GM19025 (cell line): Measurements from ENCODE around the gene TSPAN31.

Source experiments
- ATAC-seq: cut with Tn5 transposase; IDR thresholded peaks from one replicate; pipeline ENCODE4 v1.9.1; 2021; ENCODE audit warnings: mild to moderate bottlenecking, low read depth, moderate library complexity; ENCODE audit not compliant: unreplicated experiment

The TSPAN31 gene

GRCh38 chr12:57735198-57735855 lies 9.5 kb upstream of the TSPAN31 start:
- ATAC-seq: no peak

GRCh38 chr12:57735952-57736740 lies 8.7 kb upstream of the TSPAN31 start:
- no peak for ATAC-seq

- no peak for ATAC-seq
These were observed 7.9 kb upstream of the TSPAN31 start for GRCh38 chr12:57736741-57737466.

- no peak for ATAC-seq
These were observed 7.1 kb upstream of the TSPAN31 start for GRCh38 chr12:57737467-57738460.

- ATAC-seq: no peak
These were observed 6.1 kb upstream of the TSPAN31 start, which contains the start of gene AGAP2 for GRCh38 chr12:57738661-57739237. AGAP2 (minus strand) TSS chr12:57738742; CDS start chr12:57738246, 496 bp downstream.

GRCh38 chr12:57739387-57739786 lies 5.5 kb upstream of the TSPAN31 start:
- no peak for ATAC-seq

- no peak for ATAC-seq
These were observed 4.8 kb upstream of the TSPAN31 start for GRCh38 chr12:57739914-57740538.

- ATAC-seq: peak; percentile 35
These were observed 4.0 kb upstream of the TSPAN31 start for GRCh38 chr12:57740656-57741412.

GRCh38 chr12:57741413-57741789 lies 3.4 kb upstream of the TSPAN31 start:
- no peak for ATAC-seq

- peak; percentile 43 for ATAC-seq
These were observed 2.7 kb upstream of the TSPAN31 start for GRCh38 chr12:57741844-57742738.

- no peak for ATAC-seq
These were observed 1.1 kb upstream of the TSPAN31 start for GRCh38 chr12:57743769-57744168.

GRCh38 chr12:57744194-57744776 lies 554 bp upstream of the TSPAN31 start:
- ATAC-seq: peak; percentile 33

GRCh38 chr12:57745485-57745881 lies 644 bp downstream of the TSPAN31 start:
- no peak for ATAC-seq

- no peak for ATAC-seq
These were observed 1.2 kb downstream of the TSPAN31 start for GRCh38 chr12:57746025-57746424.

GRCh38 chr12:57749061-57749460 lies 4.2 kb downstream of the TSPAN31 start:
- ATAC-seq: no peak

GRCh38 chr12:57750561-57751431 lies 6.0 kb downstream of the TSPAN31 start:
- no peak for ATAC-seq
